ENCODE results near the gene C1orf87. TPM values are rescaled to one million over a fixed set of nuclear protein-coding genes. Genes with fewer than 3 reads are reported as not detected.

The C1orf87 gene
- total RNA-seq, 1 experiment from 2014 or later = not detected

DNA sequence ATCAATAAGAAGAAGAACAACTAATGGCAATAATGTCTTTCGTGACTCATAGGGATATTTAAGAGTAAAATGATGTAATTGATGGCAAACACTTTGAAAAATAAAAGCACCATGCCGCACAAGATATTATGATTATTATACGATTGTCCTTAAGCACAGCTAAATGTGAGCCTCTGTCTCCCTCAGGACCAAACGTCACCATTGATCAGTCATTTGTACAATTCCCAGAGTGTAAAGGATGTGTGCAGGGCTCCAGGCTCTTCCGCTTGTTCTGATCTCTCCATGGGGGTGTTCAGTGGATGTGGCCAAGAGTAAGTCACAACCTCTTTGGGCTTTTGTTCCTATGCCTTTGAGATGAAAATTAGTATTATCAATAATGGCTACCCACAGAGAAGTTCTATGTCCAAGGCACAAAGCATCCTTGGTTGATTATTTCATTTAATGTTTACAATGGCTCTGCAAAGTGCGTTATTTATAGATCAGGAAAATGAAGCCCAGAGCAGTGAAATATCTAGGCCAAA lies 17.7 kb upstream of the C1orf87 start:
- no peak overlapping the region for H3K9ac ChIP-seq (ENCODE audit: low read length)
- ATAC-seq = no peak
- intact Hi-C loops (cut with micrococcal nuclease) = no loop called here
- H3K4me2 ChIP-seq (ENCODE audit: low read length) = no peak overlapping the region
- RAD21 ChIA-PET (ENCODE audit: low non-redundant PET in 1 of 2, low total read pairs in 2 of 2, uncharacterized antibody in 2 of 2, unreplicated experiment in 2 of 2) = no interaction called here
- no peaks in the 10 kb centered on the region for H3K9me3 ChIP-seq (ENCODE audit: control insufficient read depth in 1 of 2, insufficient read depth in 1 of 2, low read depth in 1 of 2, low read length in 2 of 2)
- no peak overlapping the region for H2AFZ ChIP-seq (ENCODE audit: low read depth, low read length, poor library complexity, severe bottlenecking)
- CTCF ChIA-PET = no interaction called here
- H3K27me3 ChIP-seq (ENCODE audit: insufficient read depth, low read length) = no peaks in the 10 kb centered on the region
- no peaks in the 10 kb centered on the region for H3K79me2 ChIP-seq (ENCODE audit: insufficient read depth, low read length)
- TF ChIP-seq, protein P1, sequence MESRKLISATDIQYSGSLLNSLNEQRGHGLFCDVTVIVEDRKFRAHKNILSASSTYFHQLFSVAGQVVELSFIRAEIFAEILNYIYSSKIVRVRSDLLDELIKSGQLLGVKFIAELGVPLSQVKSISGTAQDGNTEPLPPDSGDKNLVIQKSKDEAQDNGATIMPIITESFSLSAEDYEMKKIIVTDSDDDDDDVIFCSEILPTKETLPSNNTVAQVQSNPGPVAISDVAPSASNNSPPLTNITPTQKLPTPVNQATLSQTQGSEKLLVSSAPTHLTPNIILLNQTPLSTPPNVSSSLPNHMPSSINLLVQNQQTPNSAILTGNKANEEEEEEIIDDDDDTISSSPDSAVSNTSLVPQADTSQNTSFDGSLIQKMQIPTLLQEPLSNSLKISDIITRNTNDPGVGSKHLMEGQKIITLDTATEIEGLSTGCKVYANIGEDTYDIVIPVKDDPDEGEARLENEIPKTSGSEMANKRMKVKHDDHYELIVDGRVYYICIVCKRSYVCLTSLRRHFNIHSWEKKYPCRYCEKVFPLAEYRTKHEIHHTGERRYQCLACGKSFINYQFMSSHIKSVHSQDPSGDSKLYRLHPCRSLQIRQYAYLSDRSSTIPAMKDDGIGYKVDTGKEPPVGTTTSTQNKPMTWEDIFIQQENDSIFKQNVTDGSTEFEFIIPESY (IDR thresholded peaks at IDR 0.05; ENCODE audit: extremely low read depth, insufficient replicate concordance, low read length) = no peak
- no peak for TF ChIP-seq POLR2AphosphoS5 (IDR thresholded peaks at IDR 0.05; ENCODE audit: low read depth, low read length)
- DNase-seq (ENCODE audit: low read depth, low spot score) = no peak
- H4K20me1 ChIP-seq (ENCODE audit: insufficient read depth) = no peaks in the 10 kb centered on the region
- H3K4me1 ChIP-seq (ENCODE audit: control insufficient read depth in 1 of 2, insufficient read depth in 2 of 2, low read length in 2 of 2) = no peaks in the 10 kb centered on the region
- no peaks in the 10 kb centered on the region for H3K36me3 ChIP-seq (ENCODE audit: control insufficient read depth in 1 of 2, insufficient read depth in 2 of 2, low read length in 2 of 2)
- H3K27ac ChIP-seq (ENCODE audit: low read depth, low read length) = no peak overlapping the region
- H3K9me2 ChIP-seq (ENCODE audit: insufficient read depth) = no peaks in the 10 kb centered on the region
- no peak overlapping the region for H3K4me3 ChIP-seq (replicated peaks in 1 of 2; ENCODE audit: low read depth in 1 of 2, low read length in 2 of 2)
- BruUV-seq (replicated peaks) = no TSS peak
- POLR2A ChIA-PET = no interaction called here

DNA sequence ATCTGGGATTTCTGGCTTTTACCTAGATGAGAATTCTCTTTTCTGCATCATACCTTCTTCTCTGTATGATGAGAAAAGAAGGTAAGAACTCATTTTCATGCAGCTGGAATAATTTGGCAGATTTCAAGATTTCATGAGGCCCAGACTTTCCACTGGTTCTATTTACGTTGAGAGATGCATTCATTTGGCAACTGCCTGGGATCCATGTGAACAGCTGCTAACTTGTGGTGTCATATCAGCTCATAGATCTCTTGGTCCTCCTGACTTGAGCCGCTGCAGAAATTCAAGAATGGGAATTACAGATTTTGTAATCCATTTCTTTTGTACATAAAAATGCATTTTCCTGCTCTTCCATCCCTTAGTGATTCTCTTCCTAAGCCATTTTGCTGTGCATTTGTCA lies 17.1 kb upstream of the C1orf87 start:
- no peak for ATAC-seq
- Histone ChIP-seq H3K9me2 (ENCODE audit: insufficient read depth) (no peaks in the 10 kb centered on the region), H3K36me3 (ENCODE audit: control insufficient read depth in 1 of 2, insufficient read depth in 2 of 2, low read length in 2 of 2) (no peaks in the 10 kb centered on the region), H4K20me1 (ENCODE audit: insufficient read depth) (no peaks in the 10 kb centered on the region), H3K27ac (ENCODE audit: low read depth, low read length) (no peak overlapping the region), H3K27me3 (ENCODE audit: insufficient read depth, low read length) (no peaks in the 10 kb centered on the region), H3K9ac (ENCODE audit: low read length) (no peak overlapping the region), H3K4me2 (ENCODE audit: low read length) (no peak overlapping the region), H3K4me3 (replicated peaks in 1 of 2; ENCODE audit: low read depth in 1 of 2, low read length in 2 of 2) (no peak overlapping the region), H3K4me1 (ENCODE audit: control insufficient read depth in 1 of 2, insufficient read depth in 2 of 2, low read length in 2 of 2) (no peaks in the 10 kb centered on the region), H3K79me2 (ENCODE audit: insufficient read depth, low read length) (no peaks in the 10 kb centered on the region), H3K9me3 (ENCODE audit: control insufficient read depth in 1 of 2, insufficient read depth in 1 of 2, low read depth in 1 of 2, low read length in 2 of 2) (no peaks in the 10 kb centered on the region), H2AFZ (ENCODE audit: low read depth, low read length, poor library complexity, severe bottlenecking) (no peak overlapping the region)
- intact Hi-C loops (cut with micrococcal nuclease) = no loop called here
- no peak for DNase-seq (ENCODE audit: low read depth, low spot score)
- POLR2A ChIA-PET = no interaction called here
- CTCF ChIA-PET = no interaction called here
- RAD21 ChIA-PET (ENCODE audit: low non-redundant PET in 1 of 2, low total read pairs in 2 of 2, uncharacterized antibody in 2 of 2, unreplicated experiment in 2 of 2) = no interaction called here
- no TSS peak for BruUV-seq (replicated peaks)
- no peak for TF ChIP-seq FOSL1 (IDR thresholded peaks at IDR 0.05; ENCODE audit: low read depth)
- no peak for TF ChIP-seq ZFX (IDR thresholded peaks at IDR 0.05)
- no peak for TF ChIP-seq TCF7L2 (IDR thresholded peaks at IDR 0.05; ENCODE audit: borderline replicate concordance, extremely low read depth, insufficient read depth, insufficient read length)
- TF ChIP-seq EZH2phosphoT487 (IDR thresholded peaks at IDR 0.05; ENCODE audit: borderline replicate concordance) = no peak
- TF ChIP-seq SRF (IDR thresholded peaks at IDR 0.05; ENCODE audit: low read depth) = no peak
- TF ChIP-seq SIN3A (IDR thresholded peaks at IDR 0.05; ENCODE audit: low read depth) = no peak
- TF ChIP-seq POLR2AphosphoS5 (IDR thresholded peaks at IDR 0.05; ENCODE audit: low read depth, low read length) = no peak
- TF ChIP-seq ATF3 (IDR thresholded peaks at IDR 0.05) = no peak
- no peak for TF ChIP-seq CEBPB (IDR thresholded peaks at IDR 0.05; ENCODE audit: low read depth)
- TF ChIP-seq REST (IDR thresholded peaks at IDR 0.05; ENCODE audit: low read depth) = no peak
- no peak for TF ChIP-seq MAX (IDR thresholded peaks at IDR 0.05)
- no peak for TF ChIP-seq CBX3 (IDR thresholded peaks at IDR 0.05; ENCODE audit: low read depth)
- TF ChIP-seq ELF1 (IDR thresholded peaks at IDR 0.05; ENCODE audit: borderline replicate concordance, low read depth) = no peak
- no peak for TF ChIP-seq EZH2 (IDR thresholded peaks at IDR 0.05)
- TF ChIP-seq YY1 (IDR thresholded peaks at IDR 0.05; ENCODE audit: extremely low read depth, insufficient replicate concordance, low read depth, low read length) = no peak
